Stimulated activated effector memory CD8-positive, alpha-beta T cell treated with anti-CD3 and anti-CD28 coated beads, Interleukin-12 subunit alpha, Interleukin-12 subunit beta, amount 100 ng/mL, for 72 hours (primary cell): ENCODE measurements around the gene MAP4.
"Not testable (repeated sequence)": the region's sequence is repeated elsewhere in the genome, so short reads cannot be mapped to it uniquely, and the experiment has no call there.

Source experiments
- ATAC-seq: fragments of 150-1000 bp; cut with Tn5 transposase; 2 replicates; pipeline ENCODE4 v1.10.0; 2021
- DNase-seq, 2 donors: peaks; one replicate each; pipeline ENCODE4 v3.0.0; 2021 to 2022; ENCODE audit warnings: low spot score in 2 of 2
- H3K27ac Mint-ChIP-seq: one replicate; pipeline ENCODE4 v1.8.0; 2022; ENCODE audit warnings: mild to moderate bottlenecking, mixed read lengths
- H3K36me3 Mint-ChIP-seq: one replicate; pipeline ENCODE4 v1.8.0; 2022; ENCODE audit warnings: mild to moderate bottlenecking, mixed read lengths
- H3K4me1 Mint-ChIP-seq: one replicate; pipeline ENCODE4 v1.8.0; 2022; ENCODE audit warnings: mixed read lengths
- H3K4me3 Mint-ChIP-seq: one replicate; pipeline ENCODE4 v1.8.0; 2022; ENCODE audit warnings: mild to moderate bottlenecking, mixed read lengths
- H3K9me3 Mint-ChIP-seq: one replicate; pipeline ENCODE4 v1.8.0; 2022; ENCODE audit warnings: mixed read lengths

MAP4 gene

GRCh38 chr3:47902746-47903145, 113.5 kb downstream of the MAP4 start:
- H3K36me3 Mint-ChIP-seq, result peaks cover 45% of the 10 kb centered on the region
- H3K27ac Mint-ChIP-seq, result no peak overlapping the region
- H3K4me3 Mint-ChIP-seq, result no peak overlapping the region
- H3K9me3 Mint-ChIP-seq, result no peaks in the 10 kb centered on the region
- no peak for ATAC-seq
- no peak for DNase-seq
- H3K4me1 Mint-ChIP-seq, result no peaks in the 10 kb centered on the region

GRCh38 chr3:47901280-47901833, 114.9 kb downstream of the MAP4 start:
- no peak for ATAC-seq
- DNase-seq, result no peak
- no peaks in the 10 kb centered on the region for H3K9me3 Mint-ChIP-seq
- no peak overlapping the region for H3K27ac Mint-ChIP-seq
- no peak overlapping the region for H3K4me3 Mint-ChIP-seq
- H3K4me1 Mint-ChIP-seq, result no peaks in the 10 kb centered on the region
- peaks cover 51% of the 10 kb centered on the region for H3K36me3 Mint-ChIP-seq

- ATAC-seq, result no peak
- no peak overlapping the region for H3K27ac Mint-ChIP-seq
- H3K4me3 Mint-ChIP-seq, result no peak overlapping the region
- H3K4me1 Mint-ChIP-seq, result no peaks in the 10 kb centered on the region
- peaks cover 38% of the 10 kb centered on the region for H3K36me3 Mint-ChIP-seq
- DNase-seq, result no peak
- H3K9me3 Mint-ChIP-seq, result no peaks in the 10 kb centered on the region
These were observed 116.6 kb downstream of the MAP4 start for GRCh38 chr3:47899495-47900108.

GRCh38 chr3:47897954-47898353, 118.3 kb downstream of the MAP4 start:
- Mint-ChIP-seq H3K9me3 (no peaks in the 10 kb centered on the region), H3K36me3 (peaks cover 37% of the 10 kb centered on the region), H3K4me1 (no peaks in the 10 kb centered on the region), H3K4me3 (no peak overlapping the region), H3K27ac (no peak overlapping the region)
- ATAC-seq, result no peak
- DNase-seq, result no peak

GRCh38 chr3:47896736-47897135, 119.5 kb downstream of the MAP4 start:
- peaks cover 37% of the 10 kb centered on the region for H3K36me3 Mint-ChIP-seq
- peaks cover 5% of the 10 kb centered on the region for H3K4me1 Mint-ChIP-seq
- no peaks in the 10 kb centered on the region for H3K9me3 Mint-ChIP-seq
- ATAC-seq, result no peak
- H3K27ac Mint-ChIP-seq, result no peak overlapping the region
- no peak for DNase-seq
- H3K4me3 Mint-ChIP-seq, result no peak overlapping the region

- ATAC-seq (no peak), DNase-seq (no peak)
- Mint-ChIP-seq H3K4me3 (no peak overlapping the region), H3K27ac (no peak overlapping the region), H3K9me3 (no peaks in the 10 kb centered on the region), H3K4me1 (peaks cover 5% of the 10 kb centered on the region), H3K36me3 (peaks cover 49% of the 10 kb centered on the region)
These were observed 121.0 kb downstream of the MAP4 start for GRCh38 chr3:47895241-47895640.

GRCh38 chr3:47892286-47893040, 123.8 kb downstream of the MAP4 start:
- H3K36me3 Mint-ChIP-seq, result peaks cover 68% of the 10 kb centered on the region
- H3K4me3 Mint-ChIP-seq, result no peak overlapping the region

GRCh38 chr3:47891613-47892005, 124.6 kb downstream of the MAP4 start:
- Mint-ChIP-seq H3K27ac (peak overlapping the region; percentile 67), H3K9me3 (no peaks in the 10 kb centered on the region), H3K36me3 (peaks cover 63% of the 10 kb centered on the region), H3K4me1 (peaks cover 5% of the 10 kb centered on the region), H3K4me3 (no peak overlapping the region)
- ATAC-seq (no peak), DNase-seq (no peak)

More at GRCh38 chr3:47892286-47893040, 123.8 kb downstream of the MAP4 start:
- H3K4me1 Mint-ChIP-seq, result peaks cover 5% of the 10 kb centered on the region
- DNase-seq (no peak), ATAC-seq (no peak)
- no peaks in the 10 kb centered on the region for H3K9me3 Mint-ChIP-seq
- H3K27ac Mint-ChIP-seq, result no peak overlapping the region

- peaks cover 64% of the 10 kb centered on the region for H3K36me3 Mint-ChIP-seq
- ATAC-seq, result no peak
- peak overlapping the region; percentile 67 for H3K27ac Mint-ChIP-seq
- no peak overlapping the region for H3K4me3 Mint-ChIP-seq
- no peaks in the 10 kb centered on the region for H3K9me3 Mint-ChIP-seq
- DNase-seq, result no peak
- H3K4me1 Mint-ChIP-seq, result peaks cover 5% of the 10 kb centered on the region
These were observed 125.2 kb downstream of the MAP4 start for GRCh38 chr3:47890828-47891612.

GRCh38 chr3:47890126-47890827, 125.9 kb downstream of the MAP4 start:
- ATAC-seq, result no peak
- Mint-ChIP-seq H3K27ac (peak overlapping the region; percentile 11), H3K4me1 (peaks cover 5% of the 10 kb centered on the region), H3K4me3 (no peak overlapping the region), H3K9me3 (no peaks in the 10 kb centered on the region), H3K36me3 (peaks cover 71% of the 10 kb centered on the region)
- DNase-seq, result no peak

GRCh38 chr3:47888986-47889757, 127.0 kb downstream of the MAP4 start:
- Mint-ChIP-seq H3K4me1 (peaks cover 5% of the 10 kb centered on the region), H3K27ac (peak overlapping the region; percentile 40), H3K4me3 (no peak overlapping the region), H3K36me3 (peaks cover 78% of the 10 kb centered on the region), H3K9me3 (no peaks in the 10 kb centered on the region)
- DNase-seq (no peak), ATAC-seq (no peak)

- H3K4me1 Mint-ChIP-seq, H3K9me3 Mint-ChIP-seq, H3K4me3 Mint-ChIP-seq: not testable (repeated sequence)
These were observed 128.2 kb downstream of the MAP4 start for GRCh38 chr3:47887991-47888390.

GRCh38 chr3:47885168-47885567, 131.0 kb downstream of the MAP4 start:
- H3K27ac Mint-ChIP-seq, result peak overlapping the region; percentile 60
- H3K36me3 Mint-ChIP-seq, result peaks cover 61% of the 10 kb centered on the region
- no peak for ATAC-seq

More at GRCh38 chr3:47887991-47888390, 128.2 kb downstream of the MAP4 start:
- ATAC-seq, DNase-seq: not testable (repeated sequence)
- Mint-ChIP-seq H3K27ac (peak overlapping the region; percentile 40), H3K36me3 (peaks cover 78% of the 10 kb centered on the region)

GRCh38 chr3:47884603-47885002, 131.6 kb downstream of the MAP4 start:
- ATAC-seq (no peak), DNase-seq (no peak)
- Mint-ChIP-seq H3K27ac (peak overlapping the region; percentile 60), H3K4me1 (no peaks in the 10 kb centered on the region), H3K9me3 (no peaks in the 10 kb centered on the region), H3K4me3 (no peak overlapping the region), H3K36me3 (peaks cover 55% of the 10 kb centered on the region)

More at GRCh38 chr3:47885168-47885567, 131.0 kb downstream of the MAP4 start:
- no peak overlapping the region for H3K4me3 Mint-ChIP-seq
- no peaks in the 10 kb centered on the region for H3K9me3 Mint-ChIP-seq
- DNase-seq, result no peak
- no peaks in the 10 kb centered on the region for H3K4me1 Mint-ChIP-seq
